Natural killer cell treated with Interleukin-12 subunit alpha and Interleukin-12 subunit beta and Interleukin-15 and Interleukin-18, amount 100 ng/mL, for 72 hours (primary cell): ENCODE measurements around the gene PRKN. TPM values are rescaled to one million over a fixed set of nuclear protein-coding genes. Genes with fewer than 3 reads are reported as not detected.

Experiments used
- ATAC-seq, 2 donors: fragments of 150-1000 bp; cut with Tn5 transposase in 1 of 2; sonication (Bioruptor Pico), chemical (Tn5 transposase) in 1 of 2; 2 replicates each; pipeline ENCODE4 v1.10.0; 2021
- DNase-seq: peaks from one replicate; pipeline ENCODE4 v3.0.0; 2022; ENCODE audit warnings: low spot score
- H3K27ac Mint-ChIP-seq, 2 donors: 1 replicate in 1 of 2; 2 replicates in 1 of 2; pipeline ENCODE4 v1.8.0; 2022; ENCODE audit warnings: mixed read lengths in 2 of 2, mild to moderate bottlenecking in 1 of 2, moderate library complexity in 1 of 2
- H3K27me3 Mint-ChIP-seq, 2 donors: 1 replicate in 1 of 2; 2 replicates in 1 of 2; pipeline ENCODE4 v1.8.0; 2022; ENCODE audit warnings: mixed read lengths in 2 of 2
- H3K36me3 Mint-ChIP-seq: one replicate; pipeline ENCODE4 v1.8.0; 2022; ENCODE audit warnings: mixed read lengths
- H3K4me1 Mint-ChIP-seq, 2 donors: 1 replicate in 1 of 2; 2 replicates in 1 of 2; pipeline ENCODE4 v1.8.0; 2022; ENCODE audit warnings: low read depth in 2 of 2, mixed read lengths in 2 of 2, mild to moderate bottlenecking in 1 of 2
- H3K4me3 Mint-ChIP-seq: one replicate; pipeline ENCODE4 v1.8.0; 2022; ENCODE audit warnings: mixed read lengths
- H3K9me3 Mint-ChIP-seq: 2 replicates; pipeline ENCODE4 v1.8.0; 2022; ENCODE audit warnings: mixed read lengths
- total RNA-seq, 2 donors: library from RNA; stranded (reverse); gene quantifications; one replicate each; pipeline ENCODE4 v1.2.3, GENCODE V29; 2022

The PRKN gene
- total RNA-seq, 2 donors from 2014 or later, result not detected

DNA sequence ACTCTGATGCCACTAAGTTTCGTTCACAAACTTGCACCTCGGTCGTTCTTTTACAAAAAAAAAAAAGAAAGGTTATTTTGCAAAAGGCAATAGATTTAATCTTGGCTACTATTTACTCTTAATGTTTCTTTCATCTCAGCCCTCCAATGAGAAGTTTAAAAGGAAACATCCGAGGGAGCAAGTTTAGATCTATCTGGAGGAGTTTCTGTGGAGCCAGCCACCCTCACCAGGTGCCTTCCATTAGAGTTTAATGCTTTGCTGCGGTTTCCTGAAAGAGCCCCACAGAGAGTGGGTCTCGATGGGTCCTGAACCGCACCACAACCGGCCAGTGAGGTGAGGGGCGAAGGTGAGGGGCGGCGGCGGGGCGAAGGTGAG, 632 bp downstream of the PRKN start:
- Mint-ChIP-seq H3K9me3 (no peaks in the 10 kb centered on the region), H3K27ac (peak overlapping the region; percentile 31 to 77), H3K36me3 (no peaks in the 10 kb centered on the region), H3K27me3 (peaks cover 0 to 8% of the 10 kb centered on the region in 2 donors), H3K4me3 (peak overlapping the region; percentile 74), H3K4me1 (peaks cover 6 to 10% of the 10 kb centered on the region in 2 donors)
- ATAC-seq (no peak), DNase-seq (no peak)

DNA sequence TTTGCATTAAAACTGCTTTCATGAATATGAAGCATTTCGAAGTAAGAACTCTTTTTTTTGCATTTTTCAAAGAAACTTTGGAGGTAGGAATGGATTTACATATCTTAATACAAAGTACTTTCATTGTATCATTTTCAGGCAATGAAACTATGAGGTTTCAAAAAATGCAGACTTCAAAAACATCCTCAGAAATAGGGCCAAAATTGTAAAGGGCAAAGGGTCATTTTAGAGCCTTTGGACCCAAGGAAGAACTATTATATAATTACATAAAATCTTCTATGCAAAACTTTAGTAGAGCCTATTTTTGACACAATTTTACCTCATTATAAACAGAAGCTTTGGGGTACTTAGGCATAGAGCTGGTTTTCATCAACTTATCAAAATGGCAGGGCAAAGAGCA, 4.9 kb downstream of the PRKN start:
- peaks cover 0 to 10% of the 10 kb centered on the region in 2 donors for H3K27me3 Mint-ChIP-seq
- H3K4me1 Mint-ChIP-seq, result peaks cover 4 to 6% of the 10 kb centered on the region in 2 donors
- H3K27ac Mint-ChIP-seq, result no peak overlapping the region
- no peak for ATAC-seq
- H3K9me3 Mint-ChIP-seq, result no peaks in the 10 kb centered on the region
- DNase-seq, result no peak
- H3K4me3 Mint-ChIP-seq, result no peak overlapping the region
- H3K36me3 Mint-ChIP-seq, result no peaks in the 10 kb centered on the region

DNA sequence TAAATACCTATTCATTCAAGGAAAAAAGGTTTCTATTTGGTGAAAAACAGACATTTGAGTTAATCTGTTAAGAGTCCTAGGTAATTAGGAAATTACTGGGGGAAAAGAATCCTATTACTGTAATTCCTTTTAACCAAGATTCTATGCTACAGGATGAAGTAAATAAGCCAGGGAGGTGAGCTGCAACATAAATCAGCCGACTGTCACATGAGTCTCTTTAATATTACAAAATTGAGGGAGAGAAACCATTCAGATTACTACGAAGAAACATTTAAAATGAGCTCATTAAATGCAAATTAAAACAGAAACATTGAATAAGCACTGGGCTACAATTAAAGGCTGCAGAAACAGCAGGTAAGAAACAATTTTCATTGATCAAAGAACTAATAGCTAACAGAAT, 5.3 kb downstream of the PRKN start:
- Mint-ChIP-seq H3K27me3 (peaks cover 0 to 10% of the 10 kb centered on the region in 2 donors), H3K4me1 (peaks cover 4 to 6% of the 10 kb centered on the region in 2 donors), H3K27ac (no peak overlapping the region), H3K36me3 (no peaks in the 10 kb centered on the region), H3K4me3 (no peak overlapping the region), H3K9me3 (no peaks in the 10 kb centered on the region)
- ATAC-seq, result no peak
- no peak for DNase-seq

DNA sequence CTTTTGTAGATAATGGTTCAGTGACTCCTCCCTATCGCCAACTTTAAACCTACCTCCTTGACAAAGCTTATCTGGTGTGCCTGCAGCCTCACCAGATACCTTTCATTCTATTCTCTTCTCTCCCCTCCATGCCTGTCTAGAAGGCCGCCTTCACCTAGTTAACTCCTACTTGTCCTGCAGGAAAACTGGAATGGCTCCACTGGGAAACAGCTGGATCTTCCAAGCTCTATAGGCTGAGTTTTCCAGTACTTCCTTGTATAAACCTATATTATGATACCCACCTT, 6.2 kb downstream of the PRKN start:
- DNase-seq (no peak), ATAC-seq (no peak)
- Mint-ChIP-seq H3K27ac (no peak overlapping the region), H3K4me1 (no peaks in the 10 kb centered on the region), H3K4me3 (no peak overlapping the region), H3K27me3 (peaks cover 0 to 12% of the 10 kb centered on the region in 2 donors), H3K9me3 (no peaks in the 10 kb centered on the region), H3K36me3 (peaks cover 5% of the 10 kb centered on the region)

DNA sequence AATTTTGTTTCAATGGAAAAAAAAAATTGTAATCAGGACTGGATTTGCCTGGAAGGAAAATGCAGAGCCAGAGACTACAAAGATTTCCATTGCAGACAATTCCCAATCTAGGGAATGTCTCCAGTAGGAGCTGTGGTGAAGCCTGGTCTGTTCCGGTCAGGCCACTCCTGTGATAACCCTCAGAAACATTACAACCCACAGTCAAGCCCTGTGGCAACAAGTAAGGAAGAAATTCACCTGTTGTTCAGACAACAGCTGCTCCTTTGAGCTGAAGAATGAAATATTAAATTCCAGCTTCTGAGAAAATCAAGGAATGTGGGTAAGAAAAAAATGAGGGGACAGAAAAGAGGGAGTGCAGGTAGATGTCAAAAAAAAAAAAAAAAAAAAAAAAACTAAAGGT, 8.0 kb downstream of the PRKN start:
- peaks cover 6 to 12% of the 10 kb centered on the region in 2 donors for H3K27me3 Mint-ChIP-seq
- no peak overlapping the region for H3K4me3 Mint-ChIP-seq
- ATAC-seq (no peak), DNase-seq (no peak)
- no peaks in the 10 kb centered on the region for H3K4me1 Mint-ChIP-seq
- H3K27ac Mint-ChIP-seq, result no peak overlapping the region
- no peaks in the 10 kb centered on the region for H3K9me3 Mint-ChIP-seq
- H3K36me3 Mint-ChIP-seq, result peaks cover 5% of the 10 kb centered on the region

DNA sequence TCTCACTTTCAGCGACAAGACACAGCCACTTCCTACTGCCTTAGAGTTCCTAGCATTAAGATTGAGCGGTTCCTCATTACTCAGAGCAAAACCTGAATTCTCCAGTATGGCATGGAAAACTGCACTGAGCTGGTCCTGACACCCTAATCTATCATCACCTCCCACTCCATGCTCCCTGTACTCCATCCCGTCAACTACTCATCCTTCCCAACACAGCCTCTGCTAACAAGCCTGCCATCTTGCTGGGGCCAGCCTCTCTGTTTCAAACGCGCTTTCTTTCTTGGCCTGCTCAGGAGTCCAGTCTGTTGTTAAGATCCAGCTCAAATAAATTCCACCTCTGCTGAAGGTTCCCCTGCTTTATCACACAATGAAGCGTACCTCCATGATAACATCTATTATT, 12.0 kb downstream of the PRKN start:
- H3K36me3 Mint-ChIP-seq, result peaks cover 5% of the 10 kb centered on the region
- peaks cover 6 to 10% of the 10 kb centered on the region in 2 donors for H3K27me3 Mint-ChIP-seq
- no peaks in the 10 kb centered on the region for H3K9me3 Mint-ChIP-seq
- no peak for ATAC-seq
- H3K4me3 Mint-ChIP-seq, result no peak overlapping the region
- no peaks in the 10 kb centered on the region for H3K4me1 Mint-ChIP-seq
- DNase-seq, result no peak
- H3K27ac Mint-ChIP-seq, result no peak overlapping the region

DNA sequence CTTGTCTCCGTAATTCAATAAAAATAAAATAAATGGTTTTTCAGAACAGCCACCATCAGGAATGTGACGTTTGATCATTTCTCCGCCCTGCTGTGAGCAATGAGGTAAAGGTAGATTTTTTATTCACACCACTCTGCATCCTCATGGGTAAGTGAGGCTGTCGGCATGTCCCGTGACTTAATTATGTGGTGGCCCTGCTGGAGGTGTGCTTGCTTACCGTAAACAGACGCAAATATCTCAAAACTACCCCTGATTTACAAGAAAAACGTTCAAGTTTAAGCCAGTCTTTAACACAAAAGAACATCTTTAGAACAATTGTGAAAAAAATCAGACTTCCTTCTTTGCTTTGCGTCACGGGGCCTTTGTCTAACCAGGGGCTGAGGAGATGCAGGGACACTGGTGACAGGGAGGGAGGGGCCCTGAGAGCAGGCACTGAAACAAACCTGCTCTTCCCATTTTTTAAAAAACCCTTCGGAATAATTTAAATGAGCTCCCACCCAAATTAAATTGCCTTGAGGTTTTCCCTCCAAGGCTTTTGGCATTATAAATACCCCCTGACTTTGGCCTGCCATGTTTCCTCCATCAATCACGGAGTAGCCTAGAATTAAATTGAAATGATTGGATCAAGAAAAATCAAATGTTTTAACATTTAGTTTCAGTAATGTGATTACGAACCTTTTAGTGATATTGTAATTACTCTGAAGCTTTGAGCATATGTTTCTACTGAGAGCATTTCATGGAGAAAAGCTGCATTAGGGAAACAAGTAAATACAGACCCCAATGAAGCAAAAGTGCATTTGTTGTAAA, 13.4 kb downstream of the PRKN start:
- no peak overlapping the region for H3K27ac Mint-ChIP-seq
- peaks cover 5% of the 10 kb centered on the region for H3K36me3 Mint-ChIP-seq
- H3K27me3 Mint-ChIP-seq, result peaks cover 6 to 10% of the 10 kb centered on the region in 2 donors
- no peaks in the 10 kb centered on the region for H3K9me3 Mint-ChIP-seq
- DNase-seq (no peak), ATAC-seq (no peak)
- no peak overlapping the region for H3K4me3 Mint-ChIP-seq
- H3K4me1 Mint-ChIP-seq, result no peaks in the 10 kb centered on the region

DNA sequence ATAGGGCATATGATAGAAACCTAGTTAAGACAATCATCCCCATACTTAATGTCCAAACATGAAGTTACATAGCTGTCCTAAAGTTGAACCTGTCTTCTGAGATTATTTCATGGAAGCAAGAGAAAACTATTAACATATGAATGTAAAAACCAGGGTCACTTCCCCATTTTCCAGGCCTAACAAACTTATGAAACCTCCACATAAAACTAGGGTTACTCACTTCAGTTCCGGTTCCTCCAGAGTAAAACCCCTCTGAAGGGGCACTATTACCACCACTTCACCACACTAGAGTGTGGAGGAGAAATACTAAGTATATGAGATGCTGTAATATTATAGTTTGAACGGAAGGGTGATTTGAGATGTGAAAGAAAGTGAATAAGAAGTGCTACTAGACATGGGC, 14.9 kb downstream of the PRKN start:
- H3K4me3 Mint-ChIP-seq, result no peak overlapping the region
- DNase-seq (no peak), ATAC-seq (no peak)
- H3K27ac Mint-ChIP-seq, result no peak overlapping the region
- no peaks in the 10 kb centered on the region for H3K9me3 Mint-ChIP-seq
- H3K36me3 Mint-ChIP-seq, result peaks cover 5% of the 10 kb centered on the region
- peaks cover 5 to 6% of the 10 kb centered on the region in 2 donors for H3K27me3 Mint-ChIP-seq
- H3K4me1 Mint-ChIP-seq, result no peaks in the 10 kb centered on the region

DNA sequence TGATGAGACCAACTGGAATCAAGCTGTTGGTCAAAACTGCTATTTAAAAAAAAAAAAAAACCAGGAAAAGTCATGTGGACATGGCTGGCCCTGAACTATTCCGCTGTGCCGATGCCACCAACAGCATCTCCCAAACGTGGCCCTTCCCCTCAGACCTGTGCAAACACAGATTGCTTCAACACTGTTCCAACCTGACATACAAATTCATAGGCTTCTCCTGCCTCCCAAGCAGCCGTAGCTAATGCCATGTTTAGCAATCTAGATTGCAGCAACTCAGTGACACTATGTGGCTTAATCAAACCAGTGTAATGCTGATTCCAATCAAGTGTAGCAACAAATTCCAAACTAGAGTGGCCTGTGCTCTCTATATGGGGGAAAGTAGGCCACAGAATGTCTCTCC, 16.2 kb downstream of the PRKN start:
- no peak overlapping the region for H3K27ac Mint-ChIP-seq

DNA sequence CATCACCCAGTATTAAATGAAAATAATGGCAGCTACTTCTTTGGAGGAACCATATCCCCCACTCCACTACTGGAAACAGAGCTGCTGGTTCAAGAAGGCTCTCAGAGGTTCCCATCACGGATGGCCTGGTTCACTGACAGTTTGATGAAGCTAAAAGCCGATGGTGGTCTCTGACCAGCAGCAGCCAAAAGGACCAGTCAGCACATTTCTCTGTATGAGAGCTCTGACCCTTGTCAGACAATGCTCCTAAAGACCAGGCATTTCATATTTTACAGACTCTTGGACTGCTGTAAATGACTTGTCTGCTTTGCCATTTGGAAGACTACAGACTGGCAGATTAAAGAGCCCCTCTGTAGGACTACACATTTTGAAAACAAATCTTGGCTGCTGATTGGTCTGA, 16.6 kb downstream of the PRKN start:
- Mint-ChIP-seq H3K4me1 (no peaks in the 10 kb centered on the region), H3K4me3 (no peak overlapping the region), H3K36me3 (no peaks in the 10 kb centered on the region), H3K27ac (no peak overlapping the region), H3K27me3 (peaks cover 0 to 5% of the 10 kb centered on the region in 2 donors), H3K9me3 (no peaks in the 10 kb centered on the region)
- DNase-seq, result no peak
- ATAC-seq, result no peak

More for the DNA sequence above, 16.2 kb downstream of the PRKN start:
- no peak overlapping the region for H3K4me3 Mint-ChIP-seq
- no peaks in the 10 kb centered on the region for H3K4me1 Mint-ChIP-seq
- no peak for ATAC-seq
- no peaks in the 10 kb centered on the region for H3K9me3 Mint-ChIP-seq
- no peak for DNase-seq
- H3K27me3 Mint-ChIP-seq, result peaks cover 0 to 6% of the 10 kb centered on the region in 2 donors
- no peaks in the 10 kb centered on the region for H3K36me3 Mint-ChIP-seq

DNA sequence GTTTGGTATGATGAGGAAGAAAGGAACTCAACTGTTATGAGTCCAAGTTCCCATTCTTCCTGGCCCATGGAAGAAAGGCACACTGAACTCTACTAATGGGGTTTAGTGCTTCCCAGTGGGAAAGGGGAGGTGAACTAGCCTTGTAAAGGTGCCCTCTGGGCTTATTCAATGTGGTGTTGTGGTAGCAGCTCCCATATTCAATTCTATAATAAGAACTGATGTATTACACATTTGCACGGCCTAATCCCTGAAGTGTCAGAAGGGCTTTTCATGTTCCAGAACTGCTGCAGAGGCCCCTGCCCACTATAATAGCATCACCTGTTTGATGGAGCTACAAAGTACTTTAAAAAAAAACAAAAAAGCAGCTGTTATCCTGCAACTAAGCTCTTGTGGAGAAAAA, 17.1 kb downstream of the PRKN start:
- ATAC-seq, result no peak
- no peak overlapping the region for H3K4me3 Mint-ChIP-seq
- DNase-seq, result no peak
- H3K27me3 Mint-ChIP-seq, result no peaks in the 10 kb centered on the region
- no peaks in the 10 kb centered on the region for H3K36me3 Mint-ChIP-seq
- no peaks in the 10 kb centered on the region for H3K9me3 Mint-ChIP-seq
- no peaks in the 10 kb centered on the region for H3K4me1 Mint-ChIP-seq
- no peak overlapping the region for H3K27ac Mint-ChIP-seq

DNA sequence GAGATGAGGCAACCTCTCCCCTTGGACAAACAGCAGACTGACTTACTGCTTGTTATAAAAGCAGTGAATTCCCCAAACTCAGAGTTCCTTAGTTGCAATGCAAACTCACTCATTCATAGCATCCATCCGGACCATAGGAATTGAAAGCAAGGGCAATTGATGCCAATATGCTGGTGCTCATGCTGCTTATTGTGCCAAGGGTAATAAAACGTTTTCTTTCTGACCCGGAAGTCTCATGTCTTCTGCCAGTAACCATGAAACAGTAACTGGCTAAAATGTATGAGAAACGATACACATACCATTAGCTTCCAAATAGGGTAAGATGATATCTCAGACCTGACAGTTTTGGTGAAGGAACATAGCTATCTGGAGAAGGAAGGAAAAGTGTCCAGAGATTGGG, 18.1 kb downstream of the PRKN start:
- H3K4me1 Mint-ChIP-seq, result no peaks in the 10 kb centered on the region
- H3K4me3 Mint-ChIP-seq, result no peak overlapping the region
- no peak for ATAC-seq
- no peaks in the 10 kb centered on the region for H3K9me3 Mint-ChIP-seq
- H3K27ac Mint-ChIP-seq, result no peak overlapping the region
- no peak for DNase-seq
- no peaks in the 10 kb centered on the region for H3K27me3 Mint-ChIP-seq
- no peaks in the 10 kb centered on the region for H3K36me3 Mint-ChIP-seq

DNA sequence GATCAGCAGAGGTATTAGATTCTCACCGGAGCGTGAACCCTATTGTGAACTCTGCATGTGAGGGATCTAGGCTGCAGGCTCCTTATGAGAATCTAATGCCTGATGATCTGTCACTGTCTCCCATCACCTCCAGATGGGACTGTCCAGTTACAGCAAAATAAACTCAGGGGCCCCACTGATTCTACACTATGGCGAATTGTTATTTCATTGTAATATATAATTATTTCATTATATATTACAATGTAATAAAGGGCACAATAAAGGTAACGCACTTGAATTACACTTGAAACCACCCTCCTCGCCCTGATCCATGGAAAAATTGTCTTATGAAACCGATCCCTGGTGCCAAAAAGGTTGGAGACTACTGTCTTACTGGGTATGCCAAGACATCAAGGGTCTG, 18.6 kb downstream of the PRKN start:
- H3K36me3 Mint-ChIP-seq, result no peaks in the 10 kb centered on the region
- H3K27me3 Mint-ChIP-seq, result no peaks in the 10 kb centered on the region
- no peak for ATAC-seq
- H3K27ac Mint-ChIP-seq, result no peak overlapping the region
- no peaks in the 10 kb centered on the region for H3K4me1 Mint-ChIP-seq
- no peak overlapping the region for H3K4me3 Mint-ChIP-seq
- DNase-seq, result no peak
- H3K9me3 Mint-ChIP-seq, result no peaks in the 10 kb centered on the region

DNA sequence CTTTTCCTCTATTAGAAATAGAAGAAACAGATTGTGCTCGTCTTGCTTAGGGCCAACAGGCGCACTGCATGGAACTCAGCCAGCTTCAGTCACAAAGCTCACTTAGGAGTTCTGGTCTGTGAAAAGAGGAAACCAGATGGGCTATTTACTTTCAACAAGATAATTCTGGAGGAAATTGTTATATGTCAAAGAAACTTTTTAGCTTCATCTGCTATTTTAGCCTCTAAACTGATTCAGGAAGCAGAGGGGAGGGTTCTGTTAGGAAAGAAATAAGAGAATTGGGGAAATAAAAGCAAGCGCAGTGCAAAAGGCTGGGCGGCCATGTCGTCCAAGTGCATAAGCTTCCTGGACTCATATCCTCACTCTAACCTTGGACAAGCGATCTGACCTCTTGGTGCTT, 21.3 kb downstream of the PRKN start:
- Mint-ChIP-seq H3K36me3 (no peaks in the 10 kb centered on the region), H3K27ac (no peak overlapping the region), H3K4me3 (no peak overlapping the region), H3K4me1 (no peaks in the 10 kb centered on the region), H3K27me3 (peaks cover 0 to 2% of the 10 kb centered on the region in 2 donors), H3K9me3 (no peaks in the 10 kb centered on the region)
- DNase-seq (no peak), ATAC-seq (no peak)

DNA sequence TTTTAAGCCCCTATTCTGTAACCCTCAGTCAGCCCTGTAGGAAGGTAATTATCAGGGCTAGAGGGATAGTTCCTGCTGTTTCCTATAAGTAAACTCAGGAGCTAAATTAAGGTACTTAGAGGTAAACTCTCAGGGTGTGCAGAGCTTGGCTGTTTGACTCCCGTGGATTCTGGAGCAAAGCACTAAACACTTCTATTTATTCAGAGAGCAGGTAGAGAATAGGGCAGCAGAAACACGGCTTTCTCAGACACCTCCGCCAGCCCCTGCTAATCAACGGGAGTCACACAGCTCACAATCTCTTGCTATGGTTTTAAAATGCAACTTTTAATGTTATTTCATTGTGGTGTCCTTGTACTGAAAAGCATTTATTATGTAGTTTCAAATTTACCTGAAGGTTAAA, 21.8 kb downstream of the PRKN start:
- H3K4me1 Mint-ChIP-seq, result no peaks in the 10 kb centered on the region
- H3K9me3 Mint-ChIP-seq, result no peaks in the 10 kb centered on the region
- ATAC-seq, result no peak
- peaks cover 0 to 2% of the 10 kb centered on the region in 2 donors for H3K27me3 Mint-ChIP-seq
- no peak for DNase-seq
- no peaks in the 10 kb centered on the region for H3K36me3 Mint-ChIP-seq
- no peak overlapping the region for H3K27ac Mint-ChIP-seq
- H3K4me3 Mint-ChIP-seq, result no peak overlapping the region
